ENCODE measurements around the gene PCYT1A.

Gene PCYT1A

DNA sequence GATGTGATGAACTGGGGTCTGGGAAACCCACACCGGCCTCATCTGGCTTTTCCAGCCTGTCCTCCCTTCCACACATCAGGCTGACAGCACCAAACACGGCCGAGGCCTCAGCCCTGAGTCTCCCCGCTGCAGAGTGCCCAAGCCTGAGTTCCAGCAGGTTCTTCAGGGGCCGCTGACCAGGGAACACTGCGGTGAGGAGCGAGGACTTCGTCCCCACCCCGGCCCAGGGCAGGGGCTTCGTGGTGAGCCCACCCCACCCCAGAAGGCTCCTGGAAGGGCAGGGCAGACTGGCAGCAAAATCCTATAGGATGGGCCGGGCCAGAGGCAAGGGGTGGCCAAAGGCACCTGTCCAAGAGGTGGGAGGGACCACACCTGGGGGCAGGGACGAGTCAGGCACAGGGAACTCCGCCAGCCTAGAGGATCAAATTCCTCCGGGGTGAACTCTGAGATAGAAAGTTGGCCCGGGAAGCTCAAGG is 71.4 kb downstream of the PCYT1A start, which contains the start of gene SLC51A:
TSS of gene SLC51A (plus strand) at position 446 of the 476 bp plus-strand sequence. CDS start 179 bp downstream, outside the sequence.
- Histone ChIP-seq H3K9me3 (replicated peaks; ENCODE audit: insufficient read depth, low read length) (no peaks in the 10 kb centered on the region), H3K27me3 (replicated peaks; ENCODE audit: insufficient read depth, low read length) (0 out of 2 replicates have a peak, but pooled peaks cover 3% of the 10 kb centered on the region), H4K20me1 (ENCODE audit: insufficient read depth, low read length) (no peaks in the 10 kb centered on the region), H2AFZ (ENCODE audit: low read length) (no peak within 1 kb of the TSS), H3F3A (ENCODE audit: insufficient read depth, low read length) (no peaks in the 10 kb centered on the region), H3K4me2 (ENCODE audit: low read depth, low read length) (no peak within 1 kb of the TSS), H3K79me2 (ENCODE audit: low read length) (no peaks in the 10 kb centered on the region), H3K36me3 (replicated peaks; ENCODE audit: insufficient read depth, low read length) (no peaks in the 10 kb centered on the region), H3K9me2 (replicated peaks; ENCODE audit: insufficient read depth, low read length) (no peaks in the 10 kb centered on the region), H3K4me1 (ENCODE audit: low read length) (peaks cover 9% of the 10 kb centered on the region; the same call in 1 of the 2 replicates), H3K27ac (ENCODE audit: low read length) (no peak within 1 kb of the TSS), H3K4me3 (ENCODE audit: low read length) (no peak within 1 kb of the TSS), H3K9ac (ENCODE audit: low read length) (no peak within 1 kb of the TSS)
- no peak for DNase-seq
- TF ChIP-seq EZH2phosphoT487 (IDR thresholded peaks at IDR 0.05; ENCODE audit: low read length): no peak
- TF ChIP-seq EZH2 (optimal IDR thresholded peaks at IDR 0.05; ENCODE audit: low read depth, low read length): no peak
- no peak for TF ChIP-seq CTCF (IDR thresholded peaks at IDR 0.05; ENCODE audit: low read length)

GRCh38 chr3:196215493-196216020 is 72.0 kb downstream of the PCYT1A start:
- H3K9ac ChIP-seq (ENCODE audit: low read length): no peak overlapping the region
- no peaks in the 10 kb centered on the region for H4K20me1 ChIP-seq (ENCODE audit: insufficient read depth, low read length)
- no peak overlapping the region for H3K4me3 ChIP-seq (ENCODE audit: low read length)
- no peaks in the 10 kb centered on the region for H3K36me3 ChIP-seq (replicated peaks; ENCODE audit: insufficient read depth, low read length)
- no peaks in the 10 kb centered on the region for H3K9me2 ChIP-seq (replicated peaks; ENCODE audit: insufficient read depth, low read length)
- H2AFZ ChIP-seq (ENCODE audit: low read length): no peak overlapping the region
- H3K79me2 ChIP-seq (ENCODE audit: low read length): no peaks in the 10 kb centered on the region
- peaks cover 9% of the 10 kb centered on the region; the same call in 1 of the 2 replicates for H3K4me1 ChIP-seq (ENCODE audit: low read length)
- H3K9me3 ChIP-seq (replicated peaks; ENCODE audit: insufficient read depth, low read length): no peaks in the 10 kb centered on the region
- no peaks in the 10 kb centered on the region for H3F3A ChIP-seq (ENCODE audit: insufficient read depth, low read length)
- DNase-seq: no peak
- H3K27me3 ChIP-seq (replicated peaks; ENCODE audit: insufficient read depth, low read length): peaks cover 3% of the 10 kb centered on the region; the same call in 1 of the 2 replicates
- TF ChIP-seq EZH2 (optimal IDR thresholded peaks at IDR 0.05; ENCODE audit: low read depth, low read length) (no peak), CTCF (IDR thresholded peaks at IDR 0.05; ENCODE audit: low read length) (no peak), EZH2phosphoT487 (IDR thresholded peaks at IDR 0.05; ENCODE audit: low read length) (no peak)
- H3K4me2 ChIP-seq (ENCODE audit: low read depth, low read length): no peak overlapping the region
- no peak overlapping the region for H3K27ac ChIP-seq (ENCODE audit: low read length)

DNA sequence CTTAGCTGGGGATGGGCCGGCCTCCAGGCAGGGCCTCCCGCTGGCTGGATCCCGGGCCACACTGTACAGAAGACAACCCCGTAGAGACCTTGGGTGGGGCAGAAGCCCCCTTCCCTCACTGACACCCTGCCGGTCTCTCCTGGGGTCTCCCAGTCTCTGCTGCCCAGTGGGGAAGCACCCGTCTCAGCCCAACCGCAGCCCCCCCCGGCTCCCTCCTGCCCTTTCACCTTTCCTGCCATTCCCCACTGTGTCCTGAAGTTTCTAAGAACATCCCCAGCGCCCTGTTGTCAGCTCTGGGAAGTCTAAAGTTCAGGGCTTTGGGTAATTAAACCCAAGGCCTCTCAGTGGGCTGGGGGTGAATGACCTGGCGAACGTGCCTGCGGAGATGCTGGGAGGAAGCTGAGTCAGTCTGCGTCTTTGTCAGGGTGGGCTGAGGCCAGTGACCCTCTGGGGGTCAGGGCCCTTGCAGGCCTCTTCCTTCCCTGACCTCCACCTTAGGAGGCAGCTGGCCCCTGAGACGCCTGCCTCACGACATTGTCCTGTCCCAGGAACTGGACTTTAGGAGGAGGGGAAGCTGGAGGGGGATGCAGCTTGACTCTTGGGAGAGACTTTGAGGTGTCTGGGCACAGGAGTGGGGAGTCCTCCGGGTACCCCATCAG is 72.6 kb downstream of the PCYT1A start:
- Histone ChIP-seq H3K9me3 (replicated peaks; ENCODE audit: insufficient read depth, low read length) (no peaks in the 10 kb centered on the region), H3K27ac (ENCODE audit: low read length) (no peak overlapping the region), H2AFZ (ENCODE audit: low read length) (no peak overlapping the region), H3K4me2 (ENCODE audit: low read depth, low read length) (no peak overlapping the region), H3K36me3 (replicated peaks; ENCODE audit: insufficient read depth, low read length) (no peaks in the 10 kb centered on the region), H3K79me2 (ENCODE audit: low read length) (no peaks in the 10 kb centered on the region), H3K9ac (ENCODE audit: low read length) (no peak overlapping the region), H3K4me3 (ENCODE audit: low read length) (no peak overlapping the region), H3K4me1 (ENCODE audit: low read length) (peaks cover 9% of the 10 kb centered on the region; the same call in 1 of the 2 replicates), H4K20me1 (ENCODE audit: insufficient read depth, low read length) (no peaks in the 10 kb centered on the region), H3F3A (ENCODE audit: insufficient read depth, low read length) (no peaks in the 10 kb centered on the region), H3K9me2 (replicated peaks; ENCODE audit: insufficient read depth, low read length) (no peaks in the 10 kb centered on the region), H3K27me3 (replicated peaks; ENCODE audit: insufficient read depth, low read length) (peaks cover 3% of the 10 kb centered on the region; the same call in 1 of the 2 replicates)
- TF ChIP-seq EZH2 (optimal IDR thresholded peaks at IDR 0.05; ENCODE audit: low read depth, low read length): no peak
- TF ChIP-seq CTCF (IDR thresholded peaks at IDR 0.05; ENCODE audit: low read length): no peak
- no peak for TF ChIP-seq EZH2phosphoT487 (IDR thresholded peaks at IDR 0.05; ENCODE audit: low read length)
- DNase-seq: no peak

All from MM.1S (cell line).